GM12878 (cell line): ENCODE data around the gene DTX2. TPM values are rescaled to one million over a fixed set of nuclear protein-coding genes. Genes with fewer than 3 reads are reported as not detected.
"Not testable (repeated sequence)": the region's sequence is repeated elsewhere in the genome, so short reads cannot be mapped to it uniquely, and the experiment has no call there.

Source experiments
- ATAC-seq: fragments of 200-7000 bp; cut with Tn5 transposase; 3 replicates; pipeline ENCODE4 v1.9.1; 2020; ENCODE audit warnings: mild to moderate bottlenecking, moderate library complexity
- BruUV-seq: library from RNA; stranded (reverse); fragments of 400-500 nt; replicated peaks from 2 replicates; lab custom pipeline; 2021; lab: Mats Ljungman, UMichigan
- CTCF ChIA-PET: fragments of 300-600 bp; sonication (Branson Sonifier 250); formaldehyde crosslinking; extraction: SDS; loops from one replicate; lab custom pipeline; 2021; ENCODE audit warnings: inconsistent platforms; lab: Yijun Ruan, JAX
- POLR2A ChIA-PET: fragments of 350-600 bp; formaldehyde crosslinking; extraction: SDS; loops from one replicate; lab custom pipeline; 2021; ENCODE audit warnings: inconsistent platforms; lab: Charles Lee
- RAD21 ChIA-PET: fragments of 300-600 bp; sonication (Branson Sonifier 250); formaldehyde crosslinking; loops from one replicate; lab custom pipeline; 2023; ENCODE audit warnings: antibody characterized with exemption; ENCODE audit not compliant: unreplicated experiment; lab: Charles Lee
- SMC1A ChIA-PET: fragments of 300-600 bp; sonication (Branson Sonifier 250); formaldehyde crosslinking; loops from one replicate; lab custom pipeline; 2023; ENCODE audit not compliant: unreplicated experiment, uncharacterized antibody; lab: Charles Lee
- DNase-seq: peaks from one replicate; pipeline ENCODE4 v3.0.0-alpha.2; 2011; ENCODE audit warnings: low read depth, low spot score
- FAIRE-seq: peaks from 3 replicates; lab custom pipeline; 2011; peaks lifted over from hg19 to GRCh38; lab: Jason Lieb, UNC
- H2AFZ ChIP-seq: 2 replicates; pipeline ENCODE4 v1.6.0; 2011; ENCODE audit warnings: low read depth, low read length, control low read depth; ENCODE audit not compliant: control insufficient read depth
- H3K27ac ChIP-seq: 2 replicates; pipeline ENCODE4 v1.5.1; 2011; ENCODE audit warnings: control low read depth; ENCODE audit not compliant: control insufficient read depth, insufficient read depth
- H3K27me3 ChIP-seq, 2 experiments: replicated peaks in 1 of 2; 2 replicates each; pipeline versions ENCODE4 v1.6.0 to v1.6.1; 2011; ENCODE audit warnings: low read length in 1 of 2; ENCODE audit not compliant: control insufficient read depth in 2 of 2, insufficient read depth in 2 of 2
- H3K36me3 ChIP-seq, 2 experiments: 2 replicates each; pipeline ENCODE4 v1.5.1; 2011; ENCODE audit warnings: low read length in 1 of 2; ENCODE audit not compliant: control insufficient read depth in 2 of 2, insufficient read depth in 2 of 2
- H3K4me1 ChIP-seq: 2 replicates; pipeline ENCODE4 v1.6.1; 2011; ENCODE audit warnings: mild to moderate bottlenecking, low read length, moderate library complexity, mixed read lengths; ENCODE audit not compliant: control insufficient read depth, insufficient read depth
- H3K4me2 ChIP-seq: 2 replicates; pipeline ENCODE4 v1.6.0; 2011; ENCODE audit warnings: control low read depth; ENCODE audit not compliant: control insufficient read depth, insufficient read depth
- H3K4me3 ChIP-seq: fragments of 200-600 bp; sonication (generic); 2 replicates; pipeline ENCODE4 v1.5.1; 2016
- H3K79me2 ChIP-seq: 2 replicates; pipeline ENCODE4 v1.6.0; 2011; ENCODE audit warnings: low read length; ENCODE audit not compliant: control insufficient read depth, insufficient read depth
- H3K9ac ChIP-seq: 2 replicates; pipeline ENCODE4 v1.8.0; 2011; ENCODE audit warnings: low read length, control low read depth, mixed read lengths; ENCODE audit not compliant: control insufficient read depth, insufficient read depth
- H3K9me3 ChIP-seq: replicated peaks from 3 replicates; pipeline ENCODE4 v1.5.1; 2011; ENCODE audit warnings: mild to moderate bottlenecking, low read length; ENCODE audit not compliant: control insufficient read depth, insufficient read depth
- H4K20me1 ChIP-seq: 2 replicates; pipeline ENCODE4 v1.6.0; 2011; ENCODE audit not compliant: control insufficient read depth, insufficient read depth
- BACH1 ChIP-seq: fragments of 450-650 bp; IDR thresholded peaks from 2 replicates; pipeline ENCODE4 v1.6.1; 2017; ENCODE audit warnings: mild to moderate bottlenecking, borderline replicate concordance
- E2F8 ChIP-seq: fragments of 450-650 bp; IDR thresholded peaks from 2 replicates; pipeline ENCODE4 v1.6.1; 2018; ENCODE audit warnings: mild to moderate bottlenecking, low read depth, moderate library complexity; ENCODE audit not compliant: partially characterized antibody
- ELK1 ChIP-seq: IDR thresholded peaks from 2 replicates; pipeline ENCODE4 v1.6.1; 2012; ENCODE audit warnings: low read depth, low read length, improper control_type of control experiment
- IKZF1 ChIP-seq: fragments of 450-650 bp; conservative IDR thresholded peaks from 2 replicates; pipeline ENCODE4 v1.6.1; 2017; ENCODE audit warnings: antibody characterized with exemption, mild to moderate bottlenecking
- IRF3 ChIP-seq: fragments of 450-650 bp; IDR thresholded peaks from 2 replicates; pipeline ENCODE4 v1.6.1; 2014; ENCODE audit warnings: mild to moderate bottlenecking
- NBN ChIP-seq: fragments of 450-650 bp; IDR thresholded peaks from 2 replicates; pipeline ENCODE4 v1.6.1; 2016
- NR2C1 ChIP-seq: fragments of 450-650 bp; IDR thresholded peaks from 2 replicates; pipeline ENCODE4 v1.6.1; 2017; ENCODE audit warnings: antibody characterized with exemption, mild to moderate bottlenecking, moderate library complexity
- NRF1 ChIP-seq: conservative IDR thresholded peaks from 2 replicates; pipeline ENCODE4 v1.6.1; 2011; ENCODE audit warnings: mild to moderate bottlenecking, low read depth, low read length, improper control_type of control experiment
- PAX5 ChIP-seq: IDR thresholded peaks from 2 replicates; pipeline ENCODE4 v1.6.1; 2011; ENCODE audit warnings: low read depth, low read length, borderline replicate concordance
- SP1 ChIP-seq: IDR thresholded peaks from one replicate; pipeline ENCODE4 v1.6.1; 2011; ENCODE audit warnings: low read depth, low read length
- TAF1 ChIP-seq: IDR thresholded peaks from 2 replicates; pipeline ENCODE4 v1.6.1; 2011; ENCODE audit warnings: mild to moderate bottlenecking, low read depth, low read length, borderline replicate concordance
- WGBS: methylation state at CpG from one replicate; pipeline ENCODE4 v1.1.6; 2016; ENCODE audit warnings: low lambda C conversion rate; ENCODE audit not compliant: insufficient replicate concordance, insufficient coverage; ENCODE audit errors: missing lambda C conversion rate; 5-methylcytosine and 5-hydroxymethylcytosine counted together
- in situ Hi-C: fragments of 300-500 bp; cut with MboI; formaldehyde crosslinking; loops from 9 replicates; pipeline ENCODE4 v1.14.3; 2018; ENCODE audit warnings: mixed read lengths
- intact Hi-C: fragments of 100-400 bp; cut with micrococcal nuclease; formaldehyde crosslinking; loops from one replicate; pipeline ENCODE4 v1.14.2; 2022; ENCODE audit not compliant: unreplicated experiment
- polyA plus RNA-seq, 11 experiments: library from polyadenylated mRNA; depleted of rRNA in 4 of 11; unstranded in 6 of 11; stranded (reverse) in 5 of 11; fragments of >200 nt; fragmentation: Nextera tagmentation in 4 of 11; fragmentation: Illumina TruSeq in 1 of 11; extraction: Ambion mirVana in 4 of 11; extraction: Trizol in 1 of 11; gene quantifications; 1 replicate in 1 of 11; 2 replicates in 10 of 11; pipeline versions ENCODE4 v1.2.1 to v1.2.3, GENCODE V29; 2011 to 2016; ENCODE audit warnings: inconsistent platforms in 2 of 11, missing spikeins in 2 of 11, low read depth in 1 of 11
- total RNA-seq, 4 experiments: library from RNA; depleted of rRNA in 3 of 4; stranded (reverse); fragments of >200 nt in 3 of 4; fragmentation: Illumina TruSeq in 1 of 4; extraction: Trizol in 1 of 4; gene quantifications; 2 replicates each; pipeline versions ENCODE4 v1.2.1 to v1.2.3, GENCODE V29; 2013 to 2021

The DTX2 gene
- total and polyA plus RNA-seq, 10 of the 15 experiments (the other 5 are each of a cell fraction or from before 2014, with no cell fraction given), result 0.14 to 31.0 (median 11.0) TPM

GRCh38 chr7:76543197-76543596 is 81.7 kb downstream of the DTX2 start, which contains the start of gene SPDYE16:
Gene SPDYE16 (minus strand): TSS chr7:76543297. CDS start chr7:76541459, 1,838 bp downstream.
- FAIRE-seq, H3K36me3 ChIP-seq, DNase-seq, in situ Hi-C loops, intact Hi-C loops, H3K4me3 ChIP-seq, RAD21 ChIA-PET, BruUV-seq, CTCF ChIA-PET, SMC1A ChIA-PET, H3K79me2 ChIP-seq, H3K27ac ChIP-seq, H4K20me1 ChIP-seq, H2AFZ ChIP-seq, ATAC-seq, H3K9ac ChIP-seq, POLR2A ChIA-PET, H3K27me3 ChIP-seq, H3K4me1 ChIP-seq, H3K4me2 ChIP-seq, H3K9me3 ChIP-seq: not testable (repeated sequence)
- WGBS, result no CpG with 5 or more reads among the region's 8 CpGs

- H3K36me3 ChIP-seq, H3K4me2 ChIP-seq, CTCF ChIA-PET, BruUV-seq, RAD21 ChIA-PET, H3K4me1 ChIP-seq, H4K20me1 ChIP-seq, FAIRE-seq, H3K9me3 ChIP-seq, POLR2A ChIA-PET, SMC1A ChIA-PET, in situ Hi-C loops, intact Hi-C loops, H3K27me3 ChIP-seq: not testable (repeated sequence)
- Histone ChIP-seq H3K4me3 (peak overlapping the region; percentile 73), H2AFZ (peak overlapping the region; percentile 69), H3K9ac (peak overlapping the region; percentile 76), H3K27ac (peak overlapping the region; percentile 70), H3K79me2 (peaks cover 21% of the 10 kb centered on the region)
- ATAC-seq (peak; percentile 100), DNase-seq (peak; percentile 80)
- 2% methylated on average over 56 of the region's 71 CpGs for WGBS
- TF ChIP-seq SP1 (peak; percentile 32), E2F8 (peak; percentile 33), NR2C1 (peak; percentile 78; the same call in 1 of the 2 replicates), NRF1 (peak; percentile 75), NBN (0 out of 2 replicates have a peak, but pooled peaks have one; percentile 58), ELK1 (peak; percentile 80), TAF1 (peak; percentile 42; the same call in 1 of the 2 replicates), BACH1 (0 out of 2 replicates have a peak, but pooled peaks have one; percentile 45), PAX5 (0 out of 2 replicates have a peak, but pooled peaks have one; percentile 35), IRF3 (peak; percentile 77; the same call in 1 of the 2 replicates), IKZF1 (peak; percentile 92)
Measured at GRCh38 chr7:76549025-76549854, 87.7 kb downstream of the DTX2 start.
